OCI-LY7 (cell line): ENCODE data around the gene ARL3. TPM values are rescaled to one million over a fixed set of nuclear protein-coding genes. Genes with fewer than 3 reads are reported as not detected.
"Not testable (repeated sequence)": the region's sequence is repeated elsewhere in the genome, so short reads cannot be mapped to it uniquely, and the experiment has no call there.

Source experiments
- BruUV-seq: library from RNA; stranded (reverse); fragments of 400-500 nt; replicated peaks from 2 replicates; lab custom pipeline; 2021; lab: Mats Ljungman, UMichigan
- CTCF ChIA-PET: fragments of 300-600 bp; sonication (Branson Sonifier 250); formaldehyde crosslinking; loops from one replicate; lab custom pipeline; 2022; ENCODE audit warnings: antibody characterized with exemption; ENCODE audit not compliant: unreplicated experiment; lab: Charles Lee
- POLR2A ChIA-PET: fragments of 300-600 bp; sonication (Branson Sonifier 250); formaldehyde crosslinking; loops from one replicate; lab custom pipeline; 2022; ENCODE audit warnings: antibody characterized with exemption; lab: Charles Lee
- DNase-seq: peaks from one replicate; pipeline ENCODE4 v3.0.0-alpha.2; 2015; ENCODE audit warnings: low spot score
- H2AFZ ChIP-seq: fragments of 200-600 bp; sonication (generic), shearing (Covaris generic); 2 replicates; pipeline ENCODE4 v1.6.1; 2014; ENCODE audit warnings: mild to moderate bottlenecking, antibody characterized with exemption, low read length, moderate library complexity
- H3K27ac ChIP-seq: fragments of 200-600 bp; sonication (generic); 2 replicates; pipeline ENCODE4 v1.5.1; 2014; ENCODE audit warnings: mixed run types, low read depth, mild to moderate bottlenecking, moderate library complexity, low read length, inconsistent platforms; ENCODE audit not compliant: poor library complexity, severe bottlenecking
- H3K36me3 ChIP-seq: fragments of 200-600 bp; sonication (generic); 2 replicates; pipeline ENCODE4 v1.6.1; 2014; ENCODE audit warnings: mild to moderate bottlenecking, antibody characterized with exemption, low read length, moderate library complexity, mixed read lengths; ENCODE audit not compliant: insufficient read depth
- H3K4me1 ChIP-seq: fragments of 200-600 bp; sonication (generic); 2 replicates; pipeline ENCODE4 v1.5.1; 2014; ENCODE audit warnings: mild to moderate bottlenecking, low read length; ENCODE audit not compliant: insufficient read depth, poor library complexity, severe bottlenecking
- H3K4me2 ChIP-seq: fragments of 200-600 bp; sonication (generic); 2 replicates; pipeline ENCODE4 v1.6.1; 2014; ENCODE audit warnings: mild to moderate bottlenecking, low read length
- H3K4me3 ChIP-seq: fragments of 200-600 bp; sonication (generic); 2 replicates; pipeline ENCODE4 v1.5.1; 2014; ENCODE audit warnings: mild to moderate bottlenecking, low read depth, low read length; ENCODE audit not compliant: poor library complexity, severe bottlenecking
- H3K79me2 ChIP-seq: fragments of 200-600 bp; sonication (generic); 2 replicates; pipeline ENCODE4 v1.6.1; 2016; ENCODE audit warnings: low read depth, mild to moderate bottlenecking, low read length, moderate library complexity, mixed read lengths; ENCODE audit not compliant: insufficient read depth
- H3K9me2 ChIP-seq: fragments of 200-600 bp; sonication (generic); 2 replicates; pipeline ENCODE4 v1.6.1; 2016; ENCODE audit warnings: mild to moderate bottlenecking, low read length, mixed read lengths; ENCODE audit not compliant: insufficient read depth
- H3K9me3 ChIP-seq: fragments of 200-600 bp; sonication (generic); 2 replicates; pipeline ENCODE4 v1.6.1; 2014; ENCODE audit warnings: mild to moderate bottlenecking, mixed run types, low read length, mixed read lengths
- H4K20me1 ChIP-seq: fragments of 200-600 bp; sonication (generic); 2 replicates; pipeline ENCODE4 v1.6.1; 2014; ENCODE audit warnings: mild to moderate bottlenecking, antibody characterized with exemption, low read length, moderate library complexity, mixed read lengths; ENCODE audit not compliant: insufficient read depth
- EZH2phosphoT487 ChIP-seq: fragments of 200-600 bp; sonication (generic); IDR thresholded peaks from 2 replicates; pipeline ENCODE4 v1.6.1; 2018; ENCODE audit warnings: low read depth, borderline replicate concordance, mild to moderate bottlenecking, mixed run types, antibody characterized with exemption, low read length, moderate library complexity, mixed read lengths
- intact Hi-C: fragments of 100-400 bp; cut with micrococcal nuclease; formaldehyde crosslinking; loops from one replicate; pipeline ENCODE4 v1.10.0; 2022; ENCODE audit not compliant: unreplicated experiment
- total RNA-seq, 2 experiments: library from RNA; depleted of rRNA in 1 of 2; stranded (reverse); fragments of >200 nt in 1 of 2; shearing (Covaris generic) in 1 of 2; gene quantifications; 2 replicates each; pipeline ENCODE4 v1.2.3, GENCODE V29; 2014 to 2022
- TF ChIP-seq, protein P1 (sequence below): fragments of 200-600 bp; sonication (generic); conservative IDR thresholded peaks from 2 replicates; pipeline ENCODE4 v1.5.1; 2014; ENCODE audit warnings: mild to moderate bottlenecking, antibody characterized with exemption, low read length, moderate library complexity, mixed read lengths

ARL3 gene
- total RNA-seq, 2 experiments from 2014 or later, result 7.3 to 11.7 TPM

GRCh38 chr10:102762401-102763015, 48.3 kb upstream of the ARL3 start:
- Histone ChIP-seq H3K9me2 (no peaks in the 10 kb centered on the region), H3K4me1 (peaks cover 2% of the 10 kb centered on the region), H3K27ac (no peak overlapping the region), H4K20me1 (no peaks in the 10 kb centered on the region), H3K9me3 (no peaks in the 10 kb centered on the region), H3K79me2 (no peaks in the 10 kb centered on the region), H3K36me3 (peaks cover 17% of the 10 kb centered on the region), H3K4me2 (no peak overlapping the region), H2AFZ (no peak overlapping the region), H3K4me3 (no peak overlapping the region)
- ChIA-PET POLR2A (no interaction called here), CTCF (no interaction called here)
- intact Hi-C loops, result no loop called here
- no TSS peak for BruUV-seq
- TF ChIP-seq, protein P1, sequence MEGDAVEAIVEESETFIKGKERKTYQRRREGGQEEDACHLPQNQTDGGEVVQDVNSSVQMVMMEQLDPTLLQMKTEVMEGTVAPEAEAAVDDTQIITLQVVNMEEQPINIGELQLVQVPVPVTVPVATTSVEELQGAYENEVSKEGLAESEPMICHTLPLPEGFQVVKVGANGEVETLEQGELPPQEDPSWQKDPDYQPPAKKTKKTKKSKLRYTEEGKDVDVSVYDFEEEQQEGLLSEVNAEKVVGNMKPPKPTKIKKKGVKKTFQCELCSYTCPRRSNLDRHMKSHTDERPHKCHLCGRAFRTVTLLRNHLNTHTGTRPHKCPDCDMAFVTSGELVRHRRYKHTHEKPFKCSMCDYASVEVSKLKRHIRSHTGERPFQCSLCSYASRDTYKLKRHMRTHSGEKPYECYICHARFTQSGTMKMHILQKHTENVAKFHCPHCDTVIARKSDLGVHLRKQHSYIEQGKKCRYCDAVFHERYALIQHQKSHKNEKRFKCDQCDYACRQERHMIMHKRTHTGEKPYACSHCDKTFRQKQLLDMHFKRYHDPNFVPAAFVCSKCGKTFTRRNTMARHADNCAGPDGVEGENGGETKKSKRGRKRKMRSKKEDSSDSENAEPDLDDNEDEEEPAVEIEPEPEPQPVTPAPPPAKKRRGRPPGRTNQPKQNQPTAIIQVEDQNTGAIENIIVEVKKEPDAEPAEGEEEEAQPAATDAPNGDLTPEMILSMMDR, result no peak
- no peak for TF ChIP-seq EZH2phosphoT487
- no peak for DNase-seq

- TF ChIP-seq, protein P1, result no peak
- TF ChIP-seq EZH2phosphoT487, result no peak
- Histone ChIP-seq H3K4me2 (no peak overlapping the region), H4K20me1 (no peaks in the 10 kb centered on the region), H3K4me1 (peaks cover 4% of the 10 kb centered on the region), H3K9me3 (no peaks in the 10 kb centered on the region), H3K27ac (no peak overlapping the region), H3K4me3 (no peak overlapping the region), H3K79me2 (no peaks in the 10 kb centered on the region), H3K36me3 (peaks cover 17% of the 10 kb centered on the region), H2AFZ (no peak overlapping the region), H3K9me2 (no peaks in the 10 kb centered on the region)
- ChIA-PET CTCF (no interaction called here), POLR2A (interaction anchor here (0.6 kb wide), 1 partner anchor 590 kb away, joined by 3 read pairs; no protein-coding TSS in a partner anchor)
- no TSS peak for BruUV-seq
- intact Hi-C loops, result no loop called here
- DNase-seq, result no peak
These were observed 47.8 kb upstream of the ARL3 start for GRCh38 chr10:102761981-102762380.

- H3K9me3 ChIP-seq, result no peaks in the 10 kb centered on the region
- H2AFZ ChIP-seq, result no peak overlapping the region
- intact Hi-C loops, result no loop called here
- H3K36me3 ChIP-seq, result peaks cover 11% of the 10 kb centered on the region
- no peaks in the 10 kb centered on the region for H3K9me2 ChIP-seq
- H3K4me1 ChIP-seq, result peaks cover 4% of the 10 kb centered on the region
- H3K27ac ChIP-seq, result no peak overlapping the region
- H4K20me1 ChIP-seq, result no peaks in the 10 kb centered on the region
- TF ChIP-seq, protein P1, result no peak
- TF ChIP-seq EZH2phosphoT487, result no peak
- no peaks in the 10 kb centered on the region for H3K79me2 ChIP-seq
- H3K4me2 ChIP-seq, result no peak overlapping the region
- no peak for DNase-seq
- no TSS peak for BruUV-seq
- POLR2A ChIA-PET, result interaction anchor here (1.5 kb wide), 1 partner anchor 142 kb away, joined by 14 read pairs; no protein-coding TSS in a partner anchor
- CTCF ChIA-PET, result no interaction called here
- H3K4me3 ChIP-seq, result no peak overlapping the region
These were observed 45.5 kb upstream of the ARL3 start for GRCh38 chr10:102759497-102760210.

DNA sequence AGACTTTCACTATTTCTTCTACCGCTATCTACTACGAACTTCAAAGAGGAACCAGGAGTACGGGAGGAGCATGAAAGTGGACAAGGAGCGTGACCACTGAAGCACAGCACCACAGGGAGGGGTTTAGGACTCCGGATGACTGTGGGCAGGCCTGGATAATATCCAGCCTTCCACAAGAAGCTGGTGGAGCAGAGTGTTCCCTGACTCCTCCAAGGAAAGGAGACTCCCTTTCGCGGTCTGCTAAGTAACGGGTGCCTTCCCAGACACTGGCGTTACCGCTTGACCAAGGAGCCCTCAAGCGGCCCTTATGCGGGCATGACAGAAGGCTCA, 44.7 kb upstream of the ARL3 start:
- H3K27ac ChIP-seq, H3K9me2 ChIP-seq, DNase-seq, H4K20me1 ChIP-seq, BruUV-seq, CTCF ChIA-PET, H3K4me2 ChIP-seq, POLR2A ChIA-PET, H3K4me1 ChIP-seq, intact Hi-C loops, H3K9me3 ChIP-seq, H3K79me2 ChIP-seq, H3K4me3 ChIP-seq, H2AFZ ChIP-seq: not testable (repeated sequence)
- H3K36me3 ChIP-seq, result peaks cover 11% of the 10 kb centered on the region
